ENCODE results near the gene MYO19.
"Not testable (repeated sequence)": the region's sequence is repeated elsewhere in the genome, so short reads cannot be mapped to it uniquely, and the experiment has no call there.

Gene MYO19

GRCh38 chr17:36493956-36494355, 40.7 kb downstream of the MYO19 start:
- TF ChIP-seq CTCF (IDR thresholded peaks at IDR 0.05; ENCODE audit: low read length, missing control alignments), result no peak
- no peak for DNase-seq (ENCODE audit: low read depth)
- no peak overlapping the region for H3K4me3 ChIP-seq (replicated peaks; ENCODE audit: low read depth, low read length)

DNA sequence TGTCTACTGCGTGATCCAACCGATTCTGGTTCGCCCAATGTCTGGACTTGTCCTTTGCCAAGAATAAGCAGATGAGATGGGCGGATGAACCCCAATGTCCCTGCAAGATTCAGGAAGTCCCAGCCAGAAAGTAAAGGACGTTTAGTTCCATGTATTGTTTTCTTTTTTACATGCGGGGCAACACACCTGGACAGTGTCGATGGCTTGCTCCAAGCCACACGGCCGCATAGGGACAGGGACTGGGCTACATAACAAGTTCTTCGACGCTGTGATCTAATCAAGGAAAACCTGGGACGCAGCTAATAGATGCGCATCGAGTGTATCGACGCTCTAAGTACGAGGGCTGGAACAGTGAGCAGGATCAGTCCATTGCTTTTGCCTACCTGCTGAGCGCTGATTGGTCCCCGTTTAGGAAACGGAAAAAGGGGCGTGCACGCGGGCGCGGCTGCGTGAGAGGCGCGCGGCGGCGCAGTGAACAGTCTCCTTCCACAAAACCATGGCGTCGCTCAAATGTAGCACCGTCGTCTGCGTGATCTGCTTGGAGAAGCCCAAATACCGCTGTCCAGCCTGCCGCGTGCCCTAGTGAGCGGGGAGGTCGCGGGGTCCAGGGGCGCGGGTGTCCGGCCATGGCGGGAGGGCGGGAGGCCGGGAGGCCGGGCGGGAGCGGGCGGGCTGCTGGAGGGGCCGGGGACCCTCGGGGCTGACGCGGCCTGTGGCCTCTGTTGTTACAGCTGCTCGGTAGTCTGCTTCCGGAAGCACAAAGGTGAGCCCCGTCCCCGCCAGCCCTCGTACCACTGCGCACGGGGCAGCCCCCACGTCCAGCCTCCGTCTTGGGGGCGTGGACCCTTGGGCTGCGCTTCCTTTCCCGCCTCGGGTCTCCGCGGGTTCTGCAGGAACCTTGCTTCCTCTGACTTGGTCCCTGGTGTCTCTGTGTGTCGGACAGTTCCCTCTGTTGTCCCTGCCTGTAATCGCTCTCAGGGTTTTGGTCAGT, 48.2 kb downstream of the MYO19 start, which contains the start of gene ZNHIT3:
TSS of gene ZNHIT3 (plus strand) at position 478 of the 991 bp plus-strand sequence. CDS start at position 497, 19 bp downstream.
- TF ChIP-seq CTCF (IDR thresholded peaks at IDR 0.05; ENCODE audit: low read length, missing control alignments), result no peak

GRCh38 chr17:36485805-36486203, 48.9 kb downstream of the MYO19 start:
- TF ChIP-seq CTCF (IDR thresholded peaks at IDR 0.05; ENCODE audit: low read length, missing control alignments), result no peak
- no peak for DNase-seq (ENCODE audit: low read depth)

More for the DNA sequence above, 48.2 kb downstream of the MYO19 start, which contains the start of gene ZNHIT3:
- H3K4me3 ChIP-seq (replicated peaks; ENCODE audit: low read depth, low read length), result peak within 1 kb of the TSS; percentile 89
- DNase-seq (ENCODE audit: low read depth), result peak; percentile 96

DNA sequence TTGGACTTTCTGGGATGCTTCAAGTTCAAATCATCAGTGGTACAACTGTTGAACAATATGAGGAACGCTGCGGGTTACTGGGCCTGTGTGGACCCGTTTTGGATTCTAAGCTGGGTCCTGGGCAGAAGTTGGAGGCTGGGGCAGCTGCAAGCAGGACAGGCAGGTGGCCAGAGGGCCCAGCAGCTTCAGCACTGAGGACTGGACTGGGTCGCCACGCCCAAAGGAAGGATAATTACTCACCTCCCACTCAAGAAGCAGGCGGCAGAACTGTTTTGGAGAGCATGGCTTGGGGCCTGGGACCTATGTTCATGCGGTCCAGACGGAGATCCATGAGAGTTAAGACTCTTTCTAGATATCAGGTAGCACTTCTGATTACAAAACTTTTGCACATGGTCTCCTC, 49.6 kb downstream of the MYO19 start:
- TF ChIP-seq CTCF (IDR thresholded peaks at IDR 0.05; ENCODE audit: low read length, missing control alignments), result no peak
- no peak overlapping the region for H3K4me3 ChIP-seq (replicated peaks; ENCODE audit: low read depth, low read length)

More at GRCh38 chr17:36485805-36486203, 48.9 kb downstream of the MYO19 start:
- peak overlapping the region; percentile 89 for H3K4me3 ChIP-seq (replicated peaks; ENCODE audit: low read depth, low read length)

DNA sequence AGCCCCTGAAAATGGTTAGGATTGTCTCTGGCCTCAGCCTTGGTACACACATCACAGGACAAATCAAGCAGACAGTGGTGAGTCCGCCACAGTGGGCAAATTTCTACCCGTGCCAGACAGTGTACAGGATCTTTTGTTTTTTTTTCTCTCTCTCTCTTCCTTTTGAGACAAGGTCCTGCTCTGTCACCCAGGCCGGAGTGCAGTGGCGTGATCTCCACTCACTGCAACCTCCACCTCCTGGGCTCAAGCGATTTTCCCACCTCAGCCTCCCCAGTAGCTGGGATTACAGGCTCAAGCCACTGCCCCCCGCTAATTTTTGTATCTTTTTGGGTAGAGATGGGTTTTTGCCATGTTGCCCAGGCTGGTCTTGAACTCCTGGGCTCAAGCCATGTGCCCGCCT, 50.6 kb downstream of the MYO19 start:
- not testable (repeated sequence) for H3K4me3 ChIP-seq (replicated peaks; ENCODE audit: low read depth, low read length); DNase-seq (ENCODE audit: low read depth)

More for the DNA sequence above, 49.6 kb downstream of the MYO19 start:
- DNase-seq (ENCODE audit: low read depth), result no peak

- peak overlapping the region; percentile 38 for H3K4me3 ChIP-seq (replicated peaks; ENCODE audit: low read depth, low read length)
- TF ChIP-seq CTCF (IDR thresholded peaks at IDR 0.05; ENCODE audit: low read length, missing control alignments), result peak; percentile 56
- DNase-seq (ENCODE audit: low read depth), result peak; percentile 81
Observed at GRCh38 chr17:36482611-36483504, 51.8 kb downstream of the MYO19 start.

DNA sequence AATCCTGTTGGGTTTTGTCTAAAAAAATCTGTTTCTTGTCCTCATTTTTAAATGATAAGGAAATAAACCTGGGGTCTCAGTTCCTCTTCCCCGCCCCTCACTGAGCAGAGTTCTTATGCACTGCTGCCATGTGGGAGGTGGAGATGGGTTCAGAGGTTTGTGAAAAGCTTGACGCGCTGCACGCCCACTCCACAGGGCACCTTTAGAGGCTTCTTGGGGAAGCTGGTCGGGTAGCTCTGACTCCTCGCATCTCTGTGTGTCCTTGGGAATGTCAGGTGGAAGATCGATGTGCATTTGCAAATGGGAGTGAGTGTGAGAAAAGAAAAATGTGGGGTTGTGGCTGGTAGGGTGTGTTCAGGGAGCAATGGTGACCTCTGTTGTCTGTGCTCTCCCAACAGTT, 52.8 kb downstream of the MYO19 start:
- no peak for DNase-seq (ENCODE audit: low read depth)
- H3K4me3 ChIP-seq (replicated peaks; ENCODE audit: low read depth, low read length), result no peak overlapping the region
- no peak for TF ChIP-seq CTCF (IDR thresholded peaks at IDR 0.05; ENCODE audit: low read length, missing control alignments)

Data from fibroblast of pulmonary artery (primary cell).